ENCODE data around the gene BICD1.

DNA sequence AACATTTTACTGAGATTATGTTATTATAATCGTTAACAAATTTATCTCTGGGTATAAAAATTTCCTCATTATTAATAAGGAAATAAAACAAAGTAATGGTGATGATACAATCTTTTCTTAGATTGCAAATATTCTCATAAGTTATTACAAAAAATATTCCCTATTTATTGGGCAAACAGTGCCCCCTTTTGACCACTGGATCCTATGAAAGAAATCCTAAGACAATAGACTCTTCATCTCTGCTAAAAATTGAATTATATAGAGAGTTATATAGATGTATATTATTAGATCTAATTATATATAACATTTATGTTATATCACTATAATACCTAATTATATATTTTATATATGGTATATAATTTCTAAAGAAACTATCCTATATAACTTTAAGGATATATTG, 198.5 kb downstream of the BICD1 start:
- TF ChIP-seq ZFYVE20 (CRISPR knock-in tag; IDR thresholded peaks at IDR 0.05; ENCODE audit: borderline replicate concordance, low read depth) (no peak), EP300 (IDR thresholded peaks at IDR 0.05; ENCODE audit: low read depth in 2 of 2, low read length in 2 of 2) (no peak), EP300 (CRISPR knock-in tag; IDR thresholded peaks at IDR 0.05; ENCODE audit: borderline replicate concordance) (no peak), MAZ (IDR thresholded peaks at IDR 0.05; ENCODE audit: borderline replicate concordance, low read depth, low read length) (no peak), MAZ (CRISPR knock-in tag; IDR thresholded peaks at IDR 0.05; ENCODE audit: low read depth) (no peak), TGIF2 (CRISPR knock-in tag; IDR thresholded peaks at IDR 0.05) (no peak), ZNF260 (CRISPR knock-in tag; IDR thresholded peaks at IDR 0.05; ENCODE audit: borderline replicate concordance, low read depth) (no peak), ZNF251 (CRISPR knock-in tag; IDR thresholded peaks at IDR 0.05) (no peak), ZEB1 (IDR thresholded peaks at IDR 0.05; ENCODE audit: insufficient replicate concordance, low read depth) (no peak), HOXA3 (CRISPR knock-in tag; IDR thresholded peaks at IDR 0.05) (no peak), ZNF274 (CRISPR knock-in tag; IDR thresholded peaks at IDR 0.05) (no peak), ZNF773 (CRISPR knock-in tag; IDR thresholded peaks at IDR 0.05; ENCODE audit: borderline replicate concordance) (no peak), NCOR1 (IDR thresholded peaks at IDR 0.05; ENCODE audit: borderline replicate concordance, low read length) (no peak), ZSCAN5A (CRISPR knock-in tag; IDR thresholded peaks at IDR 0.05; ENCODE audit: borderline replicate concordance) (no peak), BATF2 (CRISPR knock-in tag; IDR thresholded peaks at IDR 0.05) (no peak), ZNF780A (CRISPR knock-in tag; IDR thresholded peaks at IDR 0.05) (no peak)

Data from HepG2 (cell line).